WERI-Rb-1 (cell line): ENCODE measurements around the gene CABP1.

Experiments
- DNase-seq: peaks from one replicate; pipeline ENCODE4 v3.0.0-alpha.2; 2020
- H3K27ac ChIP-seq: fragments of 250-450 bp; sonication (Bioruptor Pico); 2 replicates; pipeline ENCODE4 v1.5.1; 2020; ENCODE audit warnings: mild to moderate bottlenecking, moderate library complexity
- H3K27me3 ChIP-seq: fragments of 250-450 bp; sonication (Bioruptor Pico); 2 replicates; pipeline ENCODE4 v1.5.1; 2021; ENCODE audit warnings: mild to moderate bottlenecking, low read depth, moderate library complexity; ENCODE audit not compliant: insufficient read depth, severe bottlenecking
- H3K36me3 ChIP-seq: fragments of 250-450 bp; sonication (Bioruptor Pico); 2 replicates; pipeline ENCODE4 v1.5.1; 2020; ENCODE audit warnings: mild to moderate bottlenecking, moderate library complexity
- H3K4me3 ChIP-seq: 2 replicates; pipeline ENCODE4 v1.5.1; 2011; ENCODE audit warnings: low read depth, mild to moderate bottlenecking, control low read depth, low read length
- H3K9me3 ChIP-seq: fragments of 250-450 bp; sonication (Bioruptor Pico); 2 replicates; pipeline ENCODE4 v1.5.1; 2021; ENCODE audit warnings: mild to moderate bottlenecking, moderate library complexity; ENCODE audit not compliant: severe bottlenecking
- TF ChIP-seq, protein P1 (sequence below): IDR thresholded peaks from 2 replicates; pipeline ENCODE4 v1.5.1; 2011; ENCODE audit warnings: low read depth, mild to moderate bottlenecking, control low read depth, inconsistent platforms, low read length

Gene CABP1

DNA sequence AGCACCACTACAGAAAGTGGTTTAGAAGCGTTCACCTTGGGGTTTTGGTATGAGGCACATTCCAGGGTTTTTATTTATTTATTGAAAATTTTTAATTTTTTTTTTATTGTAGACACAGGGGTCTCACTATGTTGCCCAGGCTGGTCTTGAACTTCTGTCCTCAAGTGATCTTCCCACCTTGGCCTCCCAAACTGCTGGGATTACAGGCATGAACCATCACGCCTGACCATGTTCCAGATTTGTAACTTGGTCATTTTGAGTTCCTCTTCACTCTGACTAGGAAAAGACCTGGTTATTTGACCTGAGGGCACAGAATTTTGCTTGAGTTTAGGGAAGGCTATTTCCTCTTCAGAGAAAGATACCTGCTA, 49.6 kb downstream of the CABP1 start:
- no peaks in the 10 kb centered on the region for H3K27me3 ChIP-seq
- TF ChIP-seq, protein P1, sequence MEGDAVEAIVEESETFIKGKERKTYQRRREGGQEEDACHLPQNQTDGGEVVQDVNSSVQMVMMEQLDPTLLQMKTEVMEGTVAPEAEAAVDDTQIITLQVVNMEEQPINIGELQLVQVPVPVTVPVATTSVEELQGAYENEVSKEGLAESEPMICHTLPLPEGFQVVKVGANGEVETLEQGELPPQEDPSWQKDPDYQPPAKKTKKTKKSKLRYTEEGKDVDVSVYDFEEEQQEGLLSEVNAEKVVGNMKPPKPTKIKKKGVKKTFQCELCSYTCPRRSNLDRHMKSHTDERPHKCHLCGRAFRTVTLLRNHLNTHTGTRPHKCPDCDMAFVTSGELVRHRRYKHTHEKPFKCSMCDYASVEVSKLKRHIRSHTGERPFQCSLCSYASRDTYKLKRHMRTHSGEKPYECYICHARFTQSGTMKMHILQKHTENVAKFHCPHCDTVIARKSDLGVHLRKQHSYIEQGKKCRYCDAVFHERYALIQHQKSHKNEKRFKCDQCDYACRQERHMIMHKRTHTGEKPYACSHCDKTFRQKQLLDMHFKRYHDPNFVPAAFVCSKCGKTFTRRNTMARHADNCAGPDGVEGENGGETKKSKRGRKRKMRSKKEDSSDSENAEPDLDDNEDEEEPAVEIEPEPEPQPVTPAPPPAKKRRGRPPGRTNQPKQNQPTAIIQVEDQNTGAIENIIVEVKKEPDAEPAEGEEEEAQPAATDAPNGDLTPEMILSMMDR, result no peak
- H3K36me3 ChIP-seq, result peaks cover 30% of the 10 kb centered on the region
- no peak for DNase-seq
- H3K9me3 ChIP-seq, result no peaks in the 10 kb centered on the region
- no peak overlapping the region for H3K4me3 ChIP-seq
- H3K27ac ChIP-seq, result no peak overlapping the region

DNA sequence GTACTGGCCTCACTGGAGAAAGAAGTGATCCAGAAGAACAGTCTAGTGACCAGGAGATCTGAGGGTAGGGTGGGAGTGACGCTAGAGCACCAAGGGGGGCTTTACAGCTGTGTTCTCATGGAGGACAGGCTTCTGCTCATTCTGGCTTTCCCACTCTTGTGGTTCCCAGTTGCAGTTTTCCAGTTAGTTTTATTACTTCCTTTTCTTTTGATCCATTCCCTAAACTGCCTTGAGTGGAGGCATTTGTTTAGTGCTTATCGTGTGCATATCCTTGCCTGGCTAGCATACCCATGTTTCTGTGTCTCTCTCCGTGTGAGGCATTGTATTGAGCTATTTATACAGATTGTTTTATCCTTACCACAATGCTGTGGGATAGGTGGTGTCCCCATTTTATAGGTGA, 50.6 kb downstream of the CABP1 start:
- TF ChIP-seq, protein P1, result no peak
- H3K27ac ChIP-seq, result no peak overlapping the region
- no peaks in the 10 kb centered on the region for H3K9me3 ChIP-seq
- peaks cover 40% of the 10 kb centered on the region for H3K36me3 ChIP-seq
- H3K27me3 ChIP-seq, result no peaks in the 10 kb centered on the region
- no peak overlapping the region for H3K4me3 ChIP-seq
- DNase-seq, result no peak

DNA sequence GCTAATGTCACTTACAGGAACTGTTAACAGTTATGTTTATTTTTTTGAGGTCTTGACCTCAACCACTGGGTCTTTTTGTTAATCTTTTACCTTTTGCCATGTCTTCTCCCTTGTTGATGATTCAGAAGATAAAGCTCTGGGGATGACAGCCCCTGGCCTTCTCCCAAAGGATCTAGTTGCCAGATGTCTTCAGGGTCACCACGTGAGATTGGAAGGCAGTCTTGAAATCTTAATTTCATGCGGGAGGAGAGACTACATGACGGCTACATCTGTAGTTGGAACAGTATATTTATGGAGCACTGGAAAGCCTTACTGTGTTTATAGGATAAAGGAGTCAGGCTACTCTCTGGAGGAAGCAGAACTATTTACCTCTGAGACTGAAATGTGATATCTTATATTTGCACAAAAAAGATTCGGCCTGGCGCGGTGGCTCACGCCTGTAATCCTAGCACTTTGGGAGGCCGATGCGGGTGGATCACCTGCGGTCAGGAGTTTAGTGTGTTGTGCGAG, 52.2 kb downstream of the CABP1 start:
- no peak overlapping the region for H3K4me3 ChIP-seq
- H3K9me3 ChIP-seq, result no peaks in the 10 kb centered on the region
- no peak for DNase-seq
- H3K27me3 ChIP-seq, result no peaks in the 10 kb centered on the region
- H3K36me3 ChIP-seq, result peaks cover 54% of the 10 kb centered on the region
- TF ChIP-seq, protein P1, result no peak
- no peak overlapping the region for H3K27ac ChIP-seq

DNA sequence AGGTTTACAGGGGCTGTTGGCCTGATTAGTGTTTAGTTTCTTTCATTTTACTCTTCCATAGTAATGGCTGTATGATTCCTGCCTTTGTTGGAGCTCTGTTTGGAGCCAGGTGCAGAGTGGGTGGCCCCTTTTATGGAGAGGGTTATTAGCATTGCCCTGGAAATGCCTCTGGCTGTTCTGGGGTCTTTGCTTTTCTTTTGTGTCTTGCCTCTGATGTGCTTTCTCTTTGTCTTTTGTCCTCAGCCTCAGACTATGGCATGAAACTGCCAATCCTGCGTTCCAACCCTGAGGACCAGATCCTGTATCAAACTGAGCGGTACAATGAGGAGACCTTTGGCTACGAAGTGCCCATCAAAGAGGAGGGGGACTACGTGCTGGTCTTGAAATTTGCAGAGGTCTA, 53.4 kb downstream of the CABP1 start:
- Histone ChIP-seq H3K9me3 (no peaks in the 10 kb centered on the region), H3K36me3 (peaks cover 59% of the 10 kb centered on the region)
- DNase-seq, result no peak

DNA sequence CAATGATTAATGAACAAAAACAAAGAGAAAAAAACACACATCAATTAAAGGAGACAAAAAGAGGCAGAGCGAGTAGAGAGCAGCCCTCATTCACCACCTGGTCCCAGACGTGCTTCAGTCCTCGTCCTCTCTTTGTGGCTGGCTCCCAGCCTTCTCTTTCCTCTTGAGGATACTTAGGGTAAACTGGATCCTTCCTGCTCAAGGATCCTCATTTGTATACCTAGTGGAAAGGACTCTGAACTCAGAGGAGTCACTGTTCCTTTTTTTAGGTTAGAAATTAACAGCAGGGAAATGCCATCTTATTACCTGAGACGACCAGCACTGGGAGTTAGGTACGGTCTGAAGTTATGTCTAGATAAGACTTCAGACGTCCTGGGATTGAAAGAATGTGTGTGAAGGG, 56.2 kb downstream of the CABP1 start:
- no peak overlapping the region for H3K4me3 ChIP-seq
- H3K36me3 ChIP-seq, result peaks cover 74% of the 10 kb centered on the region
- no peaks in the 10 kb centered on the region for H3K27me3 ChIP-seq
- H3K9me3 ChIP-seq, result no peaks in the 10 kb centered on the region
- H3K27ac ChIP-seq, result no peak overlapping the region
- TF ChIP-seq, protein P1, result no peak
- DNase-seq, result no peak

More for the DNA sequence above, 53.4 kb downstream of the CABP1 start:
- TF ChIP-seq, protein P1, result no peak
- no peaks in the 10 kb centered on the region for H3K27me3 ChIP-seq
- H3K27ac ChIP-seq, result no peak overlapping the region
- H3K4me3 ChIP-seq, result no peak overlapping the region

DNA sequence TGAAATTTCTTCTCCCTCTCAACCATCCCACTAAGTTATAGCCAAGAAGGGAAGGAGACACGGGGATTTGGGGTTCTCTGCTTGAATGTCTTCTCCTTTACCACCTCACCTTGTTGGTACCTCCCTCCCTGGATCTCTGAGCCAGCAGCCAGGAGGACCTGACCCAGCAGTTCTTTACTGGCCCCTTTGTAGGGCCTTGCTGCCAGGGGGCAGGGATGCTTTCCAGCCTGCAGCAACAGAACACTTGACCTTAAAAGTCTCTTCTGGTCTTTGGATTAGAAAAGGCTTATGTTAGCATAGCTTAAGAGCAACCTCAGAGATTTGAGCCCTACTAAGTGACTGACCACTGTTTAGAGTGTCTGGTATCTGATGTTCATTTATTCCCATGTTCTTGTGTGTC, 56.9 kb downstream of the CABP1 start:
- TF ChIP-seq, protein P1, result no peak
- Histone ChIP-seq H3K27me3 (no peaks in the 10 kb centered on the region), H3K9me3 (no peaks in the 10 kb centered on the region), H3K4me3 (no peak overlapping the region), H3K36me3 (peaks cover 75% of the 10 kb centered on the region), H3K27ac (no peak overlapping the region)
- peak; percentile 52 for DNase-seq
